Measurements from ENCODE around the gene MEP1A. TPM values are rescaled to one million over a fixed set of nuclear protein-coding genes. Genes with fewer than 3 reads are reported as not detected.
"Not testable (repeated sequence)": the region's sequence is repeated elsewhere in the genome, so short reads cannot be mapped to it uniquely, and the experiment has no call there.

Gene MEP1A
- total RNA-seq: not detected in 2 replicates

DNA sequence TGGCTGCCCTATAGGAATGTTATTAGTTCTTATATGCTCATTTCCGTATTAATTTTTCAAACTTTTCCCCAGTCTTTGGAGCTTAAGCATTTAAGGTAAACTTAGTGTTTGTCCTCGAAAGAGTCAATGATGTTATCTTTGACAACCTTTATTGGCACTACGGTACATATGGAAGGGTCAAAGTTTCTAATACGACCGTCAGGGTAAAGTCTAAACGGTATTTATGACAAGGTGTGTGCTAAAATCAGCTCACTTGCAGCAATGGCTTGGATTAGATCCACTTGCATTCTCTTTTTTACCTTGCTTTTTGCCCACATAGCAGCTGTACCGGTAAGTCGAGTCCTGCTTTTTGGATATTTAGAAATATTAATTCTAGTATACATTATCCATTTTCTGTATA, at the start of gene MEP1A:
Gene MEP1A, plus strand, starts transcription at position 252 of the 400 bp plus-strand sequence. Its CDS starts 10 bp downstream, at position 262.
- no peak for DNase-seq (ENCODE audit: extremely low read depth, low read depth, low spot score)

GRCh38 chr6:46743425-46744158, 49.6 kb upstream of the MEP1A start:
- no peak for DNase-seq (ENCODE audit: extremely low read depth, low read depth, low spot score)

GRCh38 chr6:46744159-46744725, 48.9 kb upstream of the MEP1A start:
- not testable (repeated sequence) for DNase-seq (ENCODE audit: extremely low read depth, low read depth, low spot score)

GRCh38 chr6:46745973-46746372, 47.2 kb upstream of the MEP1A start:
- DNase-seq (ENCODE audit: extremely low read depth, low read depth, low spot score): no peak

DNA sequence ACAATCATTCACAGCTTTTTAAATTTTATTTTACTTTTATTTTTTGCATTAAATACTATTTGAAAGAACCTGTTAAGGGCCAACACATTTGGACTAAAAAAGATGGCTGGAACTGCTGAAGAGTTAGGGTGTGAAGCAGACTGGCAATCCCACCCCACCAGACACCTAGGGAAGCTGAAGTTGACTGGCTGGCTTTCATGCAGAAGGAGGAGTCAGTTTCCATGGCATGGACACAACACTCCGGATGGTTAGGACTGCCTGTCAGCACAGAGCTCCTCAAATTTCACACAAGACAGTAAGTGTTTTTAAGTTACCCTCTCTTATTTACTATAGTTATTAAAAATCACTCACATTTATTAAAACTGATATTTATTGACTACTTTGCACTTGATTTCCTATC, 46.5 kb upstream of the MEP1A start, which contains the start of gene ANKRD66:
Gene ANKRD66, plus strand, starts transcription at position 238 of the 400 bp plus-strand sequence. CDS start 5,016 bp downstream, outside the sequence.
- no peak for DNase-seq (ENCODE audit: extremely low read depth, low read depth, low spot score)

- no peak for DNase-seq (ENCODE audit: extremely low read depth, low read depth, low spot score)
These were observed 44.2 kb upstream of the MEP1A start for GRCh38 chr6:46748940-46749503.

DNA sequence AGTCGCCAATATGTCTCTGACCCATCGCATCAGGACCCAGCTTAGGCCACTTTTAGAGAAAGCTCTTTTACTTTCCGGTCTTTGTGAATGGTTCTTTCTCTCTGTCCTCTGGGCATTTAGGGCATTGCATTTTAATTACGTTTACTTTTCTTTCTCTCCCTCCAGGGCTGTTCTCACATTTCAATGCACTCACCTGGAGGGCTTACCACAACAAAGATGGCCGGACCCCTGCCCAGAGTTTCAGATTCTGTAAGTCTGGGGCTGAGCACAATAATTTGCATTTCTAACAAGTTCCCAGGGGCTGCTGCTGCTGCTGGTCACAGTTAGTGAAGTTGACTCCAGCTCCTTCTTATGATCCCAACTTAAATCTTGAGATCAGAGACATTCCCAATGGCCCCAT, 43.5 kb upstream of the MEP1A start:
- DNase-seq (ENCODE audit: extremely low read depth, low read depth, low spot score): no peak

DNA sequence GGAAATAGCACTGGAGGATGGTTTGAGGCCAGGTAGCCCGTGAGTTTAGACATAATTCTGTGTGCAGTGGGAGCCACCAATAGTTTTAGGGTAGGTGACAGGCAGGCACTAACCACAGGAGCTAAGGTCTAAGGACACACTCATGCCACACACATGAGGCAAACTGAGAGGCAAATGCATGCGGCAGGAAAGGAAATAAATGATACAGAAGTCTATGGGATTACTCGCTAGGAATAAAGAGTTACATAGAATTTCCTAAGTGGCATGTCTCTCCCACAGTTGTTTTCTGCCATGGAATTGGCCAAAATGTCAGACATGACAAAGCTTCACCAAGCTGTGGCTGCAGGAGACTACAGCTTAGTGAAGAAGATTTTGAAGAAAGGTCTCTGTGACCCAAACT, 41.5 kb upstream of the MEP1A start:
- DNase-seq (ENCODE audit: extremely low read depth, low read depth, low spot score): no peak

GRCh38 chr6:46755865-46756264, 37.3 kb upstream of the MEP1A start:
- DNase-seq (ENCODE audit: extremely low read depth, low read depth, low spot score): no peak

- no peak for DNase-seq (ENCODE audit: extremely low read depth, low read depth, low spot score)
These were observed 36.5 kb upstream of the MEP1A start for GRCh38 chr6:46756469-46757213.

DNA sequence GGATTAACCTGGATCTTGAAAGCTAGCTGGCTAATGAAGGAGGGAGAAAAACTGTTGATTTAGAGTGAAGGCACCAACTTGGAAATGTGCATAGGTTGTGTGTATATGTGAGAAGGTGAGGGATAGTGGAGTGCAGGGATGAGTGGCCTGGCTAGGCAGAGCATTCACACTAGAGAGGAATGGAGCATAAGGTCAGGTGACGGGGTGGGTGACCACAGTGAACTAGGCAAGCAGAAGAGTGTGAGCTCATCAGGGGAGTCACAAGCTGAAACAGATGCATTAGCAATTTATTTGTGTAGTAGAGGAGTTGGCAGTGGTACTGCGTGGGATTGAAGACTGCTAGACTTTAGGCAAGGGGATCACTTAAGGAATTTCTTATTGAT, 36.0 kb upstream of the MEP1A start:
- DNase-seq (ENCODE audit: extremely low read depth, low read depth, low spot score): no peak

- DNase-seq (ENCODE audit: extremely low read depth, low read depth, low spot score): no peak
These were observed 34.0 kb upstream of the MEP1A start for GRCh38 chr6:46758960-46759753.

DNA sequence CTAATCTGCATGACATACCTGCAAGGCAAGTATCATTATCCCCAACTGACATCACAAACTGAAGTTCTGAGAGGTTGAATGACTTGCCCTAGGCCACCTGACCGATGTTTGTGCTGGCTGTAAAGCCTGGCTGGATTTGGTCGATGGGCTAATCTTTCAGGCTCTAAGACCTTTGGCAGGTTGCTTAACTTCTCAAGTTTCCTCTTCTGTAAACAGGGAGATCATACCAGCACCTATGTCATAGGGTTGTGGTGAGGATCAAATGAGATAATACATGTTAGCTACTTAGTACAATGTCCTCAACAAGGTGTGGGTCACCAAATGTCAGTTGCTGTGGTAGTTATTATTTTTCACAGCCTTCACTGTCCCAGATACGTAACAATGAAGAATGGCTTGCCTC, 32.3 kb upstream of the MEP1A start:
- no peak for DNase-seq (ENCODE audit: extremely low read depth, low read depth, low spot score)

DNA sequence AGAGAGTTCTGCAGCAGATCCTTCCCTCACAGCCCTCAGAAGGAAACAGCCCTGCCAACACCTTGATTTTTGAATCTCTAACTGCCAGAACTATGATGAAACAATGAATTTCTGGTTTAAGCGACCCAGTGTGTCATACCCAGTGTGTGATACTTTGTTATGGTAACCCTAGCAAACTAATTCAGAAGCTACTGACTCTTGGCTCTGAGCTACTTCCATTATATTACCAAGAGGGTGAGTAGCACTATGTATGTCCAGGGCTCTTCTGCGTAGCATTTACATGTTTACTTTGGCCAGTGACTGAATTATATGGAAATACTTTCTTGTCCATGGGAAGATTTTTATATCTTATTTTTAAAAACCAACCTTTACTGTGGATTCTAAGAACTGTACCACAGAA, 29.7 kb upstream of the MEP1A start:
- no peak for DNase-seq (ENCODE audit: extremely low read depth, low read depth, low spot score)

GRCh38 chr6:46764280-46764679, 28.9 kb upstream of the MEP1A start:
- not testable (repeated sequence) for DNase-seq (ENCODE audit: extremely low read depth, low read depth, low spot score)

- no peak for DNase-seq (ENCODE audit: extremely low read depth, low read depth, low spot score)
These were observed 28.2 kb upstream of the MEP1A start for GRCh38 chr6:46764961-46765360.

GRCh38 chr6:46772016-46772415, 21.2 kb upstream of the MEP1A start:
- no peak for DNase-seq (ENCODE audit: extremely low read depth, low read depth, low spot score)

DNA sequence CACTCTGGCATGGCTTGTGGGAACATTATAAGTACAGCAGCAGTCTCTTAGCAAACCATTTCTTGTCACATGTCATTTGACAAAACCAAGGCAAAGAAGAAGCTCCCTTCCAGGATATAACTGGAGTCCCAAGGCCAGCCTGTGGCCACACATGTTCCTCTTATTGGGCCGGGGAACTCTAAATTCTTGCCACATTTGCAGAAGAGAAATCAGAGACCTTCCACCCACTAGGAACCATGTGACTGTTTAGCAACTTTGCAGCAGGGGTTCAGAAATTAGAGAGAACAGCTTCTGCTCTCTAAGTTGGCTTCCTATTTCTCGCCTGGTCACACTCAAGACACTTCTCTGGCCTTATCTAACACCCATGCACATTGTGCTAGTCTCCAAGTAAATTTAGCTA, 20.4 kb upstream of the MEP1A start:
- DNase-seq (ENCODE audit: extremely low read depth, low read depth, low spot score): no peak

DNA sequence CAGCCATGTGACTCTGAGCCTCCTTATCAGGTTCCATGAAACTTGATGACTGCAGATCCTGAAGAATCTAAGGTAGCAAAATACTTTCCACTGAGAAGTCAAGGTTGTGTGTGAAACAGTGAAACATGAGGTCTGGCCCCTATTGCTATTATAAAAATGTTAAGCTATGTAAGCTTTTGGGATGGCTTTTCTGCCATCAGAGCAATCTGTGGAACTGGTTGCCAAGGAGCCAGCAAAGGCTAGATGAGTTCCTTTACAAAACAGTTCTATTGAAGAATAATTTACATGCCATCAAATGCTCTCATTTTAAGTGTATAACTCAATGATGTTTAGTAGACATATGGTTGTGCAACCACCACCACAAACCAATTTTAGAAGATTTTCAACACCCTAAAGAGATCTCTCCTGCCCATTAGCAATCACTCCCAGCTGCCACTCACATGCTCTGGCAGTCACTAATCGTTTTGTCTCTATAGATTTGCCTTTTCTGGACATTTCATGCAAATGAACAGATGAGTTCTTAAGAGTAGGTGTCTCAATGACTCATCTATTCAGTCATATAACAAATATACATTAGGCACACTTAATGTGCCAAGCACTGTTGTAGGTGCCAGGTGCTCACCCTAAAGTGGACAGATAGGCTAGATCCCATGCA, 19.9 kb upstream of the MEP1A start:
- no peak for DNase-seq (ENCODE audit: extremely low read depth, low read depth, low spot score)

GRCh38 chr6:46774736-46775135, 18.5 kb upstream of the MEP1A start:
- DNase-seq (ENCODE audit: extremely low read depth, low read depth, low spot score): not testable (repeated sequence)
